Skeletal muscle tissue (tissue), 4 donors: ENCODE data around the gene MT2A. TPM values are rescaled to one million over a fixed set of nuclear protein-coding genes. Genes with fewer than 3 reads are reported as not detected.
"Not testable (repeated sequence)": the region's sequence is repeated elsewhere in the genome, so short reads cannot be mapped to it uniquely, and the experiment has no call there.

Source experiments
- H3K27ac ChIP-seq: one replicate; pipeline ENCODE4 v1.7.0; 2013; ENCODE audit warnings: mild to moderate bottlenecking, low read depth, low read length, inconsistent platforms
- H3K27me3 ChIP-seq, 3 donors: one replicate each; pipeline ENCODE4 v1.7.0; 2013; ENCODE audit warnings: low read length in 3 of 3; ENCODE audit not compliant: control insufficient read depth in 3 of 3, insufficient read depth in 3 of 3
- H3K36me3 ChIP-seq, 3 donors: one replicate each; pipeline ENCODE4 v1.7.0; 2013; ENCODE audit warnings: low read length in 3 of 3; ENCODE audit not compliant: control insufficient read depth in 3 of 3, insufficient read depth in 3 of 3
- H3K4me1 ChIP-seq, 3 donors: one replicate each; pipeline ENCODE4 v1.7.0; 2013; ENCODE audit warnings: low read length in 3 of 3, mild to moderate bottlenecking in 3 of 3; ENCODE audit not compliant: control insufficient read depth in 3 of 3, insufficient read depth in 3 of 3
- H3K4me3 ChIP-seq, 3 donors: one replicate each; pipeline ENCODE4 v1.7.0; 2013; ENCODE audit warnings: low read length in 3 of 3
- H3K9ac ChIP-seq, 3 donors: one replicate each; pipeline ENCODE4 v1.7.0; 2013; ENCODE audit warnings: low read length in 3 of 3, mild to moderate bottlenecking in 3 of 3, moderate library complexity in 2 of 3, low read depth in 1 of 3
- H3K9me3 ChIP-seq, 3 donors: one replicate each; pipeline ENCODE4 v1.7.0; 2013; ENCODE audit warnings: low read length in 3 of 3; ENCODE audit not compliant: control insufficient read depth in 3 of 3
- total RNA-seq: library from RNA; depleted of rRNA; stranded (reverse); fragments of >200 nt; gene quantifications from one replicate; pipeline ENCODE4 v1.2.3, GENCODE V29; 2014
- donor health status: Osteomylitis.

MT2A gene
- total RNA-seq, 1 donor from 2014 or later, result 2.1 TPM

- Histone ChIP-seq H3K9ac (peak overlapping the region; percentile 61 to 83 (median 77)), H3K27ac (peak overlapping the region; percentile 38), H3K4me3 (peak overlapping the region; percentile 66 to 79 (median 68)), H3K4me1 (peaks cover 11 to 21% (median 16%) of the 10 kb centered on the region in 3 donors), H3K36me3 (no peaks in the 10 kb centered on the region), H3K9me3 (no peaks in the 10 kb centered on the region), H3K27me3 (no peaks in the 10 kb centered on the region)
These were observed 9.1 kb downstream of the MT2A start for GRCh38 chr16:56617212-56618085.

- Histone ChIP-seq H3K4me3 (no peak overlapping the region), H3K9me3 (no peaks in the 10 kb centered on the region), H3K4me1 (peaks cover 11 to 21% (median 16%) of the 10 kb centered on the region in 3 donors), H3K27me3 (no peaks in the 10 kb centered on the region), H3K27ac (peak overlapping the region; percentile 38), H3K36me3 (no peaks in the 10 kb centered on the region), H3K9ac (peak overlapping the region in 1 of 3 donors; percentile 83)
These were observed 9.8 kb downstream of the MT2A start for GRCh38 chr16:56618138-56618537.

GRCh38 chr16:56620339-56620897 lies 12.0 kb downstream of the MT2A start:
- H3K27ac ChIP-seq, result no peak overlapping the region

GRCh38 chr16:56621665-56622445 lies 13.5 kb downstream of the MT2A start:
- not testable (repeated sequence) for H3K27me3 ChIP-seq, H3K36me3 ChIP-seq, H3K4me3 ChIP-seq, H3K27ac ChIP-seq, H3K9me3 ChIP-seq, H3K9ac ChIP-seq
- peaks cover 18 to 39% (median 32%) of the 10 kb centered on the region in 3 donors for H3K4me1 ChIP-seq

More at GRCh38 chr16:56620339-56620897, 12.0 kb downstream of the MT2A start:
- no peaks in the 10 kb centered on the region for H3K27me3 ChIP-seq
- peaks cover 11 to 28% (median 21%) of the 10 kb centered on the region in 3 donors for H3K4me1 ChIP-seq
- H3K4me3 ChIP-seq, result no peak overlapping the region
- H3K9me3 ChIP-seq, result no peaks in the 10 kb centered on the region
- H3K9ac ChIP-seq, result no peak overlapping the region
- no peaks in the 10 kb centered on the region for H3K36me3 ChIP-seq

- H3K4me3 ChIP-seq, H3K9ac ChIP-seq, H3K36me3 ChIP-seq, H3K9me3 ChIP-seq, H3K27ac ChIP-seq, H3K27me3 ChIP-seq: not testable (repeated sequence)
- H3K4me1 ChIP-seq, result peaks cover 15 to 31% (median 26%) of the 10 kb centered on the region in 3 donors
These were observed 14.8 kb downstream of the MT2A start for GRCh38 chr16:56623184-56623583.

GRCh38 chr16:56623637-56624036 lies 15.3 kb downstream of the MT2A start:
- H3K9ac ChIP-seq, result no peak overlapping the region
- H3K9me3 ChIP-seq, result no peaks in the 10 kb centered on the region
- H3K27ac ChIP-seq, result no peak overlapping the region
- H3K4me1 ChIP-seq, result peaks cover 15 to 30% (median 27%) of the 10 kb centered on the region in 3 donors
- no peak overlapping the region for H3K4me3 ChIP-seq
- H3K27me3 ChIP-seq, result no peaks in the 10 kb centered on the region
- no peaks in the 10 kb centered on the region for H3K36me3 ChIP-seq

GRCh38 chr16:56625140-56625942 lies 17.0 kb downstream of the MT2A start, which contains the start of gene MT1E:
TSS of gene MT1E (plus strand) at chr16:56625781. CDS start at chr16:56625852, 71 bp downstream.
- peak within 1 kb of the TSS; percentile 88 to 98 (median 97) for H3K9ac ChIP-seq
- H3K27me3 ChIP-seq, result no peaks in the 10 kb centered on the region
- H3K27ac ChIP-seq, result peak within 1 kb of the TSS; percentile 90
- peaks cover 27 to 41% (median 38%) of the 10 kb centered on the region in 3 donors for H3K4me1 ChIP-seq
- H3K9me3 ChIP-seq, result no peaks in the 10 kb centered on the region
- H3K4me3 ChIP-seq, result peak within 1 kb of the TSS; percentile 88 to 95 (median 90)
- no peaks in the 10 kb centered on the region for H3K36me3 ChIP-seq

GRCh38 chr16:56625943-56626654 lies 17.7 kb downstream of the MT2A start:
- Histone ChIP-seq H3K9me3 (no peaks in the 10 kb centered on the region), H3K9ac (peak overlapping the region; percentile 88 to 98 (median 97)), H3K27me3 (no peaks in the 10 kb centered on the region), H3K4me3 (peak overlapping the region; percentile 88 to 95 (median 90)), H3K36me3 (no peaks in the 10 kb centered on the region), H3K27ac (peak overlapping the region; percentile 90), H3K4me1 (peaks cover 27 to 42% (median 38%) of the 10 kb centered on the region in 3 donors)

GRCh38 chr16:56626685-56627084 lies 18.3 kb downstream of the MT2A start:
- Histone ChIP-seq H3K4me3 (peak overlapping the region; percentile 88 to 95 (median 90)), H3K4me1 (peaks cover 30 to 42% (median 39%) of the 10 kb centered on the region in 3 donors), H3K9ac (peak overlapping the region; percentile 88 to 98 (median 97)), H3K36me3 (no peaks in the 10 kb centered on the region), H3K27me3 (no peaks in the 10 kb centered on the region), H3K9me3 (no peaks in the 10 kb centered on the region), H3K27ac (peak overlapping the region; percentile 90)
